OCI-LY1 (cell line): ENCODE measurements around the gene MAP2K6.

Source experiments
- EZH2 ChIP-seq: fragments of 200-600 bp; sonication (generic), shearing (Covaris generic); IDR thresholded peaks from 2 replicates; pipeline ENCODE4 v1.8.0; 2017; ENCODE audit warnings: borderline replicate concordance, mixed run types, mild to moderate bottlenecking, antibody characterized with exemption, low read length, moderate library complexity, mixed read lengths
- TF ChIP-seq, protein P1 (sequence below): fragments of 200-600 bp; sonication (generic), shearing (Covaris generic); IDR thresholded peaks from 2 replicates; pipeline ENCODE4 v1.5.1; 2017; ENCODE audit warnings: mild to moderate bottlenecking, antibody characterized with exemption, low read length, moderate library complexity, mixed read lengths

GRCh38 chr17:69390795-69391501 lies 23.5 kb upstream of the MAP2K6 start:
- TF ChIP-seq, protein P1, sequence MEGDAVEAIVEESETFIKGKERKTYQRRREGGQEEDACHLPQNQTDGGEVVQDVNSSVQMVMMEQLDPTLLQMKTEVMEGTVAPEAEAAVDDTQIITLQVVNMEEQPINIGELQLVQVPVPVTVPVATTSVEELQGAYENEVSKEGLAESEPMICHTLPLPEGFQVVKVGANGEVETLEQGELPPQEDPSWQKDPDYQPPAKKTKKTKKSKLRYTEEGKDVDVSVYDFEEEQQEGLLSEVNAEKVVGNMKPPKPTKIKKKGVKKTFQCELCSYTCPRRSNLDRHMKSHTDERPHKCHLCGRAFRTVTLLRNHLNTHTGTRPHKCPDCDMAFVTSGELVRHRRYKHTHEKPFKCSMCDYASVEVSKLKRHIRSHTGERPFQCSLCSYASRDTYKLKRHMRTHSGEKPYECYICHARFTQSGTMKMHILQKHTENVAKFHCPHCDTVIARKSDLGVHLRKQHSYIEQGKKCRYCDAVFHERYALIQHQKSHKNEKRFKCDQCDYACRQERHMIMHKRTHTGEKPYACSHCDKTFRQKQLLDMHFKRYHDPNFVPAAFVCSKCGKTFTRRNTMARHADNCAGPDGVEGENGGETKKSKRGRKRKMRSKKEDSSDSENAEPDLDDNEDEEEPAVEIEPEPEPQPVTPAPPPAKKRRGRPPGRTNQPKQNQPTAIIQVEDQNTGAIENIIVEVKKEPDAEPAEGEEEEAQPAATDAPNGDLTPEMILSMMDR: no peak
- no peak for TF ChIP-seq EZH2
